T47D (cell line): ENCODE data around the gene NF1.
"Not testable (repeated sequence)": the region's sequence is repeated elsewhere in the genome, so short reads cannot be mapped to it uniquely, and the experiment has no call there.

ENCODE experiments used
- DNase-seq, 2 experiments: peaks; one replicate each; pipeline versions ENCODE4 v3.0.0 to v3.0.0-alpha.2; 2011 to 2012; ENCODE audit warnings: low read depth in 1 of 2, low spot score in 1 of 2
- JUND ChIP-seq: IDR thresholded peaks from 2 replicates; pipeline ENCODE4 v1.6.1; 2012; ENCODE audit warnings: low read depth
- in situ Hi-C: cut with HindIII; loops from 2 replicates; pipeline ENCODE4 v1.10.0; 2016; ENCODE audit warnings: low sequenced_read_pairs, low pct_unique_long_range_greater_than_20kb

NF1 gene

GRCh38 chr17:31094600-31095235 is at the start of gene NF1:
NF1 (plus strand) TSS chr17:31094977; CDS start chr17:31095310, 333 bp downstream.
- peak; percentile 79; the same call in 1 of the 2 replicates for TF ChIP-seq JUND
- in situ Hi-C loops, result no loop called here
- peak; percentile 98 for DNase-seq

- in situ Hi-C loops, DNase-seq: not testable (repeated sequence)
Measured at GRCh38 chr17:31046856-31047425, 47.8 kb upstream of the NF1 start.

GRCh38 chr17:31048142-31048541 is 46.6 kb upstream of the NF1 start:
- in situ Hi-C loops, result no loop called here
- TF ChIP-seq JUND, result no peak
- DNase-seq, result no peak

GRCh38 chr17:31048780-31049179 is 46.0 kb upstream of the NF1 start:
- TF ChIP-seq JUND, result no peak
- in situ Hi-C loops, result no loop called here
- DNase-seq, result no peak

GRCh38 chr17:31050948-31051347 is 43.8 kb upstream of the NF1 start:
- DNase-seq, result no peak
- in situ Hi-C loops, result no loop called here
- no peak for TF ChIP-seq JUND

- TF ChIP-seq JUND, result no peak
- in situ Hi-C loops, result no loop called here
- no peak for DNase-seq
Measured at GRCh38 chr17:31051506-31051905, 43.3 kb upstream of the NF1 start.

GRCh38 chr17:31052187-31052889 is 42.4 kb upstream of the NF1 start:
- peak in 1 of 2 experiments; percentile 61 for DNase-seq
- in situ Hi-C loops, result no loop called here
- TF ChIP-seq JUND, result no peak

GRCh38 chr17:31053071-31053470 is 41.7 kb upstream of the NF1 start:
- no peak for DNase-seq
- no peak for TF ChIP-seq JUND
- in situ Hi-C loops, result no loop called here

- in situ Hi-C loops, result no loop called here
- peak in 1 of 2 experiments; percentile 54 for DNase-seq
- TF ChIP-seq JUND, result no peak
Measured at GRCh38 chr17:31054761-31055160, 40.0 kb upstream of the NF1 start.

- in situ Hi-C loops, result no loop called here
- no peak for DNase-seq
- TF ChIP-seq JUND, result no peak
Measured at GRCh38 chr17:31058976-31059375, 35.8 kb upstream of the NF1 start.

- TF ChIP-seq JUND, result no peak
- no peak for DNase-seq
- in situ Hi-C loops, result no loop called here
Measured at GRCh38 chr17:31060791-31061550, 33.8 kb upstream of the NF1 start.

- in situ Hi-C loops, result no loop called here
- no peak for TF ChIP-seq JUND
- no peak for DNase-seq
Measured at GRCh38 chr17:31061678-31062077, 33.1 kb upstream of the NF1 start.

GRCh38 chr17:31062346-31062745 is 32.4 kb upstream of the NF1 start:
- in situ Hi-C loops, result no loop called here
- no peak for TF ChIP-seq JUND
- no peak for DNase-seq
